ENCODE results near the gene CEP164.
"Not testable (repeated sequence)": the region's sequence is repeated elsewhere in the genome, so short reads cannot be mapped to it uniquely, and the experiment has no call there.

Gene CEP164

GRCh38 chr11:117443266-117444186, 115.9 kb downstream of the CEP164 start:
- DNase-seq: peak; percentile 52 to 83 (median 68)

GRCh38 chr11:117444256-117444655, 116.6 kb downstream of the CEP164 start:
- DNase-seq: no peak

- no peak for DNase-seq
Observed at GRCh38 chr11:117444711-117445658, 117.3 kb downstream of the CEP164 start.

GRCh38 chr11:117449111-117449693, 121.5 kb downstream of the CEP164 start:
- no peak for DNase-seq

- no peak for DNase-seq
Observed at GRCh38 chr11:117453886-117454563, 126.4 kb downstream of the CEP164 start.

GRCh38 chr11:117454564-117454917, 126.9 kb downstream of the CEP164 start:
- DNase-seq: no peak

GRCh38 chr11:117456027-117456720, 128.5 kb downstream of the CEP164 start:
- no peak for DNase-seq

GRCh38 chr11:117456721-117457029, 129.0 kb downstream of the CEP164 start:
- DNase-seq: not testable (repeated sequence)

GRCh38 chr11:117457031-117457785, 129.6 kb downstream of the CEP164 start:
- no peak for DNase-seq

- DNase-seq: no peak
Observed at GRCh38 chr11:117457835-117458234, 130.2 kb downstream of the CEP164 start.

GRCh38 chr11:117458275-117459122, 130.8 kb downstream of the CEP164 start:
- DNase-seq: no peak

- no peak for DNase-seq
Observed at GRCh38 chr11:117459123-117459978, 131.7 kb downstream of the CEP164 start.

- DNase-seq: peak; percentile 86 to 91 (median 89)
Observed at GRCh38 chr11:117459979-117460300, 132.3 kb downstream of the CEP164 start.

- no peak for DNase-seq
Observed at GRCh38 chr11:117461396-117462182, 133.9 kb downstream of the CEP164 start.

GRCh38 chr11:117462183-117462863, 134.7 kb downstream of the CEP164 start:
- no peak for DNase-seq

- DNase-seq: no peak
Observed at GRCh38 chr11:117462864-117463247, 135.2 kb downstream of the CEP164 start.
